Transverse colon (tissue), 4 donors: ENCODE results near the gene RAB13.

Experiments
- CTCF ChIP-seq, 5 experiments: fragments of 200-600 bp in 3 of 5; fragments of 450-650 bp in 2 of 5; sonication (generic) in 3 of 5; IDR thresholded peaks; 1 replicate in 2 of 5; 2 replicates in 3 of 5; pipeline ENCODE4 v1.5.1; 2016 to 2017; ENCODE audit warnings: antibody characterized with exemption in 5 of 5, inconsistent platforms in 3 of 5, mild to moderate bottlenecking in 2 of 5, moderate library complexity in 1 of 5
- EP300 ChIP-seq: sonication (generic); formaldehyde crosslinking; IDR thresholded peaks from one replicate; pipeline ENCODE4 v1.6.1; 2017; ENCODE audit warnings: antibody characterized with exemption, low read depth
- POLR2A ChIP-seq: fragments of 450-650 bp; IDR thresholded peaks from one replicate; pipeline ENCODE4 v1.6.1; 2016; ENCODE audit warnings: antibody characterized with exemption, mild to moderate bottlenecking, moderate library complexity
- POLR2AphosphoS5 ChIP-seq, 3 donors: sonication (generic); formaldehyde crosslinking; IDR thresholded peaks; one replicate each; pipeline ENCODE4 v1.6.1; 2016; ENCODE audit warnings: antibody characterized with exemption in 3 of 3

- TF ChIP-seq CTCF (IDR thresholded peaks at IDR 0.05) = no peak
- no peak for TF ChIP-seq POLR2AphosphoS5 (IDR thresholded peaks at IDR 0.05)
- no peak for TF ChIP-seq POLR2A
- no peak for TF ChIP-seq EP300
Measured at GRCh38 chr1:154000420-154000819, 14.3 kb upstream of the RAB13 start.
